Measurements from ENCODE around the gene CTNNA2. TPM values are rescaled to one million over a fixed set of nuclear protein-coding genes. Genes with fewer than 3 reads are reported as not detected.

CTNNA2 gene
- total and polyA plus RNA-seq, 12 donors = 0.12 to 5.0 (median 1.4) TPM; not detected in 1

GRCh38 chr2:80340022-80340421 lies 827.2 kb downstream of the CTNNA2 start:
- TF ChIP-seq CTCF (IDR thresholded peaks at IDR 0.05) = no peak
- TF ChIP-seq POLR2A (IDR thresholded peaks at IDR 0.05) = no peak
- H3K9me3 ChIP-seq (replicated peaks in 1 of 3) = no peaks in the 10 kb centered on the region
- H3K36me3 ChIP-seq (replicated peaks in 1 of 2) = no peaks in the 10 kb centered on the region
- intact Hi-C loops (cut with DNase I) = no loop called here
- H3K27ac ChIP-seq = no peak overlapping the region
- H3K4me3 ChIP-seq = no peak overlapping the region
- DNase-seq = no peak
- 64 to 76% (median 72%) methylated on average over 3 of the region's 3 CpGs for WGBS, 4 donors
- H3K4me1 ChIP-seq (replicated peaks in 1 of 2) = no peaks in the 10 kb centered on the region
- no peaks in the 10 kb centered on the region for H3K27me3 ChIP-seq

GRCh38 chr2:80348078-80348477 lies 835.2 kb downstream of the CTNNA2 start:
- WGBS, 4 donors = 42 to 60% (median 52%) methylated on average over 1 of the region's 1 CpG
- Histone ChIP-seq H3K4me3 (no peak overlapping the region), H3K36me3 (replicated peaks in 1 of 2) (no peaks in the 10 kb centered on the region), H3K9me3 (replicated peaks in 1 of 3) (no peaks in the 10 kb centered on the region), H3K4me1 (replicated peaks in 1 of 2) (no peaks in the 10 kb centered on the region), H3K27me3 (no peaks in the 10 kb centered on the region), H3K27ac (no peak overlapping the region)
- TF ChIP-seq CTCF (IDR thresholded peaks at IDR 0.05) (no peak), POLR2A (IDR thresholded peaks at IDR 0.05) (no peak)
- DNase-seq = no peak
- intact Hi-C loops (cut with DNase I) = no loop called here

GRCh38 chr2:80348953-80349352 lies 836.1 kb downstream of the CTNNA2 start:
- TF ChIP-seq CTCF (IDR thresholded peaks at IDR 0.05) = no peak
- no peak for TF ChIP-seq POLR2A (IDR thresholded peaks at IDR 0.05)
- Histone ChIP-seq H3K4me3 (no peak overlapping the region), H3K27me3 (no peaks in the 10 kb centered on the region), H3K27ac (no peak overlapping the region), H3K36me3 (replicated peaks in 1 of 2) (no peaks in the 10 kb centered on the region), H3K9me3 (replicated peaks in 1 of 3) (no peaks in the 10 kb centered on the region), H3K4me1 (replicated peaks in 1 of 2) (no peaks in the 10 kb centered on the region)
- DNase-seq = no peak
- intact Hi-C loops (cut with DNase I) = no loop called here

- WGBS, 4 donors = 76 to 86% (median 82%) methylated on average over 3 of the region's 3 CpGs
- intact Hi-C loops (cut with DNase I) = no loop called here
- no peaks in the 10 kb centered on the region for H3K4me1 ChIP-seq (replicated peaks in 1 of 2)
Observed at GRCh38 chr2:80351231-80351630, 838.4 kb downstream of the CTNNA2 start.

More at GRCh38 chr2:80351231-80351630, 838.4 kb downstream of the CTNNA2 start:
- no peak for TF ChIP-seq CTCF (IDR thresholded peaks at IDR 0.05)
- H3K36me3 ChIP-seq (replicated peaks in 1 of 2) = no peaks in the 10 kb centered on the region
- H3K27ac ChIP-seq = no peak overlapping the region
- no peak for DNase-seq
- H3K27me3 ChIP-seq = no peaks in the 10 kb centered on the region
- H3K9me3 ChIP-seq (replicated peaks in 1 of 3) = no peaks in the 10 kb centered on the region
- no peak overlapping the region for H3K4me3 ChIP-seq
